HTR-8/SVneo (cell line): ENCODE results near the gene LRMDA.

Experiments used
- DNase-seq: peaks from one replicate; pipeline ENCODE4 v3.0.0; 2011; ENCODE audit warnings: low spot score, mixed read lengths; ENCODE audit not compliant: insufficient read length
- FAIRE-seq: peaks from 2 replicates; lab custom pipeline; 2011; peaks lifted over from hg19 to GRCh38; lab: Jason Lieb, UNC

Gene LRMDA

DNA sequence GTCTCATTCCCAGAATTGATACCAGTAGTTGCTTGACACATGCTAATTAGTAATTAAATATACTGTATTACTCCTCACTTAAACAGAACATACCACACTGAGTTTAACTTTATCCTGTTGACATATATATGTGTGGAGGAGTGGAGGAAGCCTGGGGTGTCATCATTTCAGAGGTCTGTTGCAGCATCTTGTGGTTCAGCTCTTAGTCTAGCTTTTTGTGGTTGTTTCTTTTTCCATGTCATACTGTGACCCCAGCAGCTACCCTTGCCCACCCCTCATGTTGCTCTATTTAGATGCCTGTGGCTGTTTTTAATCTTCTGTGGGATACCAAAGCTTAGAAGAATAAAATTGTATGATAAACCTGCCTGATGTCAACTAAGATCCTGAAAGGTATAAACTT lies 875.4 kb downstream of the LRMDA start:
- no peak for FAIRE-seq
- DNase-seq: no peak

DNA sequence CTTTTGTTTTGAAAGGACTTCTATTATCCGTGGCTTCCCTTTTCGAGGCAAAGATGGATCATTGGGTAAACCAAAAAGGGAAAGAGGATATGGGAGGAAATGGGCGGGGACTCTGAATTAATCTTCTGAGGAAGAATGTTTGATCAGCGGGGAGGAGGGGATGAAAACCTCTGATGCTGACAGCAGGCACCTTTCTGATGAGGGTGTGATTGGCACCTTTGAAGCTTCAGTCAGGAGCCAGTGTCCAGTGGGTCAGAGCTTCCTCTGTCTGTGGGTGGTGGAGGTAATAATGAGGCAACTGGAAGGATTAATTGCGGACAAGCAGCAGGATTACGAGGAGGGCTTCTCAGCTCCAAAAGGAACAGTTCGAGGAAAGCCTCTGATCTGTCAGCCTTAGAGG lies 877.6 kb downstream of the LRMDA start:
- DNase-seq (no peak), FAIRE-seq (no peak)

DNA sequence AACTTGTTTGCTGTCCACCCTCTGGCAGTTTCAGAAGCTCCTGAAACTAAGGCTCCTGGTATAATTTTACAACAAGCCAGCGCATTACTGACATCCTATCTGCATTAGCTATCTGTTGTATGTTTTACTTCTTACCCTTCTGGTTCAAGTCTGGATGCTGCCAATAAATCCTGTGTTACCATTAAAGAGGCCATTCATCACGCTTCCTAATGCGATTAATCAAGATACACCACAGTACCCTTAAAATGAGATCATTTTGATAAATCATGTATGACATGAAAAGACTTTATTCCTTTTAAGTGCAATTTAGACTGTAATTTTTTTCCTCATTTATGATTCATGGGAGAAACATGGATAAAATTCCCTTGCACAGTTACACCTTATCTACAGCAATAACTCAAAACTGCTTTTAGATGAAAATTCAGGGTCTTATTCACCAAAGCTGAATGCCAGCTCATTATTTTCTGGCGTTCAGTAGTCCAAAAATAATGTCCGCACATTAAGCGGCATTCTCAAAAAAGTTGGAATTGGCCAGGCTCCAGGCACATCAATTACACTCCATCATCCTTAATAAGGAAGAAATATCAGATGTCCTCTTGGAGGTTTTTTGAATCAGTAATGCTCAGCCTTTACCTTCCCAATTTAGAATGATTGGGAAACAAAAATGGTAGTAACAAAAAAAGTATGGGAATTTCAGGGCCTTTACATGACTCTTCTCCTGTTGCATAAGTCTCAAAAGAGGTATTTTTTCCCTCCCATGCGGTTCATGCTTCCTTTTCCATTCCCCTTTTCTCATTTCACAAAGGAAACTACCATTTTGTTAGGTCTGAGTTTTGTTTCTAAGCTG lies 878.5 kb downstream of the LRMDA start:
- no peak for DNase-seq
- no peak for FAIRE-seq

DNA sequence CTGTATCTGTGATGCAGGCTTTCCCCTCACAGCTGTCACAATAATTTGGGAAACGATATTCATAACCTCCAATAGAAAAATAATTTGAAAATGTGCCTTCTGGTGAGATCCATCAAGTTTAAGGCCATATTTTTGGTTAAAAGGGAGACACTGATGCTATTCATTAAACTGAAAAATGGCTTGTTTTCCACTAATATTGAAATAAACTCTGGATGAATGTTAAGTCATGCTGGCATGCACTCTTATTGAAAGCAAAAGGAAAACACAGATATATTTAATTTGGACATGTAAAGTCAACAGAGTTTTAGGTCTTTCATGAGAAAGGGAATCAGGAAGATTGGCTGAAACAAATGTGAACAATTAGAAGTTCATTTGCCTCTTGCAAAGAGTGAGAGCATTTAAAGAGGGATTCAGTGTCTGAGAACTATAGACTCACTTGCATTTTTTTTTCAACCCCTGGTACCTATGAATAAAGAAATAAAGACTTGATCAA lies 879.2 kb downstream of the LRMDA start:
- DNase-seq (no peak), FAIRE-seq (no peak)

DNA sequence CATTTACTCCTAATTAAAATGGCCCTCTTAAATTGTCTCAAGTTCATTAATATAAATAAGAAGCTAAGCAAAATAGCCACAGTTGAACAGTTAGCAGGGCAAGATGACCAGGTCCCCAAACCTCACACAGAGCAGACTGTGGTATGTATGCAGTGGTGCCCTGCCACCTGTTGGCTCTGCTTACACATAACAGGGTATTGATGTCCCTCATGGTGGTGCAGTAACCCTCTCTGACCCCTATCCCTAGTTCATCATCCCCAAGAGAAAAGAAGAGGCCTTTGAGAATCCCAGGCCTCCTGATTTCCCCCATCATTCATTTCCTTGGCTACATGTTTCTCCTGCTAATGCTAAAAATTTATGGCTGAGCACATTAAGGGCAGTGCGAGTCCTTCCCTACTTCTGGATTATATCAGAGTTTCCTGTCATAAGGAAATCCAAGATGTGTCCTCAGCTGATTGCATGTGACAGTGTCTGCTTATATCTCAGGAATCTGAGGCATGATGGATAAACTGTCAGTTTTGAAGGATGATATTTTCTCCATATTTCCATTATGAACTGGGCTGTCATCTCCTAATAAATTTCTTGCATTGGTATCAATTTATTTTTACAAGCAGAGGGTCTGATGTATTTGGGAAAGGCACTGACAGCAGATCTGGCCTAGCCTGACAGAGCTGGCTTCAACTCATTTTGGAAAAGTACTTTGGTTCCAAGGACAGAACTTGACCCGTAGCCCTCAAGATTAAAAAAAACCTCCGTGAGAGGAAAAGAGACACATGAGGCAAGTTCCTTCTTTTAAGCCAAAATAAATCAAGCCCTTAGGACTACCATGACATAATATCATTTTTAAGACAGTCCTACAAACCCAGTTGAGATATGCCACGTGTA lies 880.6 kb downstream of the LRMDA start:
- FAIRE-seq: peak; percentile 69
- DNase-seq: no peak

DNA sequence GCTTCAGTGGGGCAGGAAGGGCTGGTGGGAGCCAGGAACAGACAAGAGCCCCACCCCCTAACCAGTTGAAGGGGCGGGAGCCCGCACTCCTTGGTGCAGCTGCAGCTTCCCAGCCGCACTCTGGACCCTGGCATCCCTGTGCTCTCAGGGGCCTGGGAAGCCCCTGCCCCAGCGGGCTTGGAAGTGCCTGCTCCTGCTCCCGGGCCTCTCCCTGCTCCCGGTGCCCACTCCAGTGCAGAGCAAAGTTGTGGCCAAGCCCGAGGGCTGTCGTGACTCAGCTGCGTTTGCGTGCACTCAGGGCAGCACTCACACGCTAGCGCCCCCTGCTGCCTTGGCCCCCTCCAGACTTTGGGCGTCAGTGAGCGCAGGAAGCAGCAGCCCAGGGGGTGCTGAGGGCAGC lies 883.8 kb downstream of the LRMDA start:
- no peak for DNase-seq
- FAIRE-seq: no peak

DNA sequence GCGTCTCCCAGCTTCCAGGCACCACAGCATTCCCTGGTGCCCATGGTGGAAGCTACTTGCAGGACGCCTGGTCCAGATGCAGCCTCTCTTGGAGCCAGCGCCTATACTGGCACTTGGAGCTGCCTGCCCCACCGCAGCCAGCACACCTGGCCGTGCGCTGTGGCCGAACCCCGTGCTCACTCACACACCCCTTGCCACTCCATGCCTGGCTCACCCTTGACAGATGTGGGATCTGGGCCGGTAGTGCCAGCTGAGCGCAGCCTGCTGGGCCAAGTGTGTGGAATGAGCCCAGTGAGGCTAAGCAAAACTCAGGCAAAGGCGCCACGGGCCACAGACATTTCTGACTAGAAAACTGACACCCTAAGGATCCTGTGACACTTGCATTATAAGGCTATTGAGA lies 884.8 kb downstream of the LRMDA start:
- FAIRE-seq: no peak
- no peak for DNase-seq

DNA sequence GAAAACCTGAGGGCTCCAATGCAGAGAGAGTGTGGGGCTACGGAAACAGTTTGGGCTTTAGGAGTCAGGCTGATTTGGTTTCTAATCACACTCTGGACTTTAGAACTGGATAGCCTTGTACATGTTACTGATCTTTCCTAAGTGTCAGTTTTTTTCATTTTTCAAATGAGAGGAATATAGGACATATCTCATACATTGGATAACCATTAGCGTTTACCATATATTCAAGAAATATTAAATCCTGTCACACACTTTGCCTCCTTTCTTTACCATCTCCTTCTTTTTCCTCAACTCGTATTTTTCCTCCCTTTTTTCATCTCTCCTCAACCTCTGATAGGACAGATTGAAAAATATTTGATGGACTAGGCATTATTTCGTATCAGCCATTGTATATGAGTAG lies 885.7 kb downstream of the LRMDA start:
- FAIRE-seq (no peak), DNase-seq (no peak)

DNA sequence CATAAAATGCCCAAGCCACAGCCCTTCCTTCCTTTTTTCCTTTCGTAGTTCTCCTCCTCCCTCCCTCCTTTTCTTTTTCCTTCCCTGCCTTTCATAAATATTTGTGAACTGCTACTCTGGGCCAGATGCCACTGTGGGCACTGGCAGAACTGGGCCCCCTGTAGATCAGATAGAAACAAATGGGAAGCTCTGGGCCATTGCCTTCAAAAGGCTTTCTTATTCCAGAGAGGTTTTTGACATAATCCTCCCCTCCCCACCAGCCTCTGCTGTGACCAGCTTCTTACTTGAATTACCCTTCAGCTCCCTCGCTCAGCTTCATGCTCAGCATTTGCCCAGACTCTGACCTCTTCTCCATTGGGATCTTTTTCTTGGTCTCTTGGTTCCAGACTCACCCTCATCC lies 886.8 kb downstream of the LRMDA start:
- FAIRE-seq (no peak), DNase-seq (no peak)

DNA sequence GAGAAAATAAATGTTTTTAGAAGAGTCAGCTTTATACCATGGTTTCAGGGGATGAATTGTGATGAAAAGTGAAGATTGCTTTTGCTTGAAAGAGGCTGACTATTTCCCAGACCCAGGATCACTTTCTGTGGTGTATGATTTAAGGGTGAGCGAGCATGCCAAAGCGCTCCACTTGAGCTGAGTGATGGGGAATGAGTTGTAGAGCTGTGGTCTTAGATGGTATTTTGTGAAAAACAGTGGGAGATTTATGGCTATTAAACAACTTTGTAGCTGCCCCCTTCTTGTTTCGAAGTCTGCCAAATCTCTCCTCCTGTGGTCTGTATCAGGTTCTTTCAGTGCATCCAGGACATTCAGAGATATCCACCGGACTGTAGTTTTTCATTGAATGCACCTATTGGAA lies 888.2 kb downstream of the LRMDA start:
- DNase-seq: no peak
- FAIRE-seq: no peak

DNA sequence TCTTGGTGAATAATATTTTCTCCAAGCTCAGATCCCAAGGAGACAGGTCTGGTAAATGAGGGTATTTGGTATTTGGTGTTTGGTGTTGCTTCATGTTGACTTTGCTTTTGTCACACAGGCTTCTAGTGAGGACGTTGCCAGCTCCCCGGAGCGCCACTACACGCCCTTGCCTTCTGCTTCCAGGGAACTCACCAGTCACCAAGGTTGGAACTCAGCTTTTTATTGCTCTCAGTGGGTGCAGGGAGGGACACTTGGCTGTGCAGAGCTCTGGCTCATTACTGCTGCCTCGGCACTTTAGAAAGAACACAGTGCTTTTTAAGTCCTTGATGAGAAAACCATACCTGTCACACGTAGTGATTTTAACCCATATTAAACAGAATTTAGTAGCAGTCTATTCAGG lies 892.9 kb downstream of the LRMDA start:
- DNase-seq (no peak), FAIRE-seq (no peak)

DNA sequence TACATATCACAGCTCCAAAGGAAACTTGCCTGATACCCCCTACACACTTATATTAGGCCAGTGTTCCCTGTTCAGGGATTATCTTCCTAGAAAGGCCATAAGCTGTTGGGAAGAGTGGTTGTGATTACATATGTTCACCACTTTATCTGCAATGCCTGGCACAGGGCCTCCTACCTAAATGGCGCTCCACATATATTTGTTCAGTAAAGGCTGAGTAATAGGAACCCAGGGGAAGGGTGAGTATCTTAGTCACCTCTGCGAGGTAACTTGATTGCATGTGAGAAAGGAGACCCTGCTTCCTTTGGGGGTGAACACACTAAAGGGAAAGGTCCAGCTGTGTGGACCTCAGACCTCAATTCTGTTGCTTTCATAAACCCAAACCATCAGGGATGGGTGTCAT lies 896.0 kb downstream of the LRMDA start:
- no peak for DNase-seq
- FAIRE-seq: no peak

DNA sequence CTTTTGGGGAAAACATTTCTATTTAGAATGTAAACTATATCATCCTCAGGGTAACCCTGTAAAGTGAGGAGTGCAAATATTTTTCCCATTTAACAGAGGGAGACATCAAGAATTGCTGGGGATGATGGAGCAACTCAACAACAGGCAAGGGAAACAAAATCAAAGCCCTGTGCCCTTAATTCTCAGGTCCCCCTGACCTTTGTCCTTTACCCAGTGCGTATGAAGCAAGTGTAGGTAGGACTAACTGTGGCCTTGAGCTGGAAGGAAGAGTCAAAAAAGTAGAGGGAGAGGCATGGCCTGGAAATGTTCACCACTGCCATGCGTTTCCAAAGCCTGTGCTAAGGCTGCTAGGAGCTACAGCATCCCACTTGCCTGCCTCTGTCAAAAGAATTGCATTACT lies 896.9 kb downstream of the LRMDA start:
- DNase-seq (no peak), FAIRE-seq (no peak)

DNA sequence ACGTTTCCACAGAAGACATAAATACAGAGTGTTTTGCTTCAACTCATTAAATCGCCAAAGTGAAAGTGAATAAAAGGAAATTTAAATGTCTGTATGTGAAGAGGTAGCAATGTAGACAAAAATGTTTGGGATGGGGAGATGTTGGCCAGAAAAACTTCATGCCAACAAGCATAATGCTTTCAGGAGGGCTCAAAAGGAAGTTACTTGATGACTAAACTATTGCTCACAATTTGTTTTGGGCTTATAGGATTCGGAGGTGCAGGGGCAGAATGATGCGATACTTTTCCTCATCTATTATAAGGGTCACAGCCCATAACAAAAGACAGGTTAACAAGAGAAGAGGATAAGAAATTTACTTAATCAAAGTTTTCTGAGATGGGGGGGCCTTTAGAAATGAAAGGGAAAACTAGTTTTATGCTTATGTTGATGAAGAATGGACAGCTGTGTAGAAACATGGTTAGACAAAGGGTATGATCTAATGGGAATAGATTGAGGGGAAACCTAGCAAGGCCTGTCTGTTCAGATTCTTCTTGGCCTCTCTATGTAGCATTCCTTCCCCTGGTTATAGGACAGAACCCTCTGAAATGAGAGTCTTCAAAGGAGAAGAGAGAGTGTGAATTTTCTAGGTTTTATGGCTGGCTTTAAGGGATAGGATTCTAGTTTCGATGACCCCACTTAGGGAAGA lies 898.6 kb downstream of the LRMDA start:
- FAIRE-seq (no peak), DNase-seq (no peak)

DNA sequence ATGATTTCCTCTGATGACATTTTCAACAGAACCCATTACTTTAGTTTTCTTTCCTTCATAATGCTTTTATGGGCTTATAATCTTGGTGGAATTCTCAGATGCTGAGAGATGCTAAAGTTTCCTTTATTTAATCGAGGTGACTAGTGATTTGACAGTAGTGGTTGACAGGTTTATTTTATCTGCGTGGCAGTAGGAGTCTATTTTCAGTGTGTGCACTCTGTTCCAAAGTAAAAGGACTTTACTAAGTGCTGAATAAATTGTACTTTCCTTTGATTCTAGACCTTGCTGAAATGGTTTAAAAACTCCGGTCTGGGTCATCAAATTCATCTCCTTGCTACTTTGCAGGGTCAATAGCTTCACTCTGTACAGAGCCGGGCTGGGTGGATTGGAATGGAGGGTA lies 900.3 kb downstream of the LRMDA start:
- FAIRE-seq (no peak), DNase-seq (no peak)

DNA sequence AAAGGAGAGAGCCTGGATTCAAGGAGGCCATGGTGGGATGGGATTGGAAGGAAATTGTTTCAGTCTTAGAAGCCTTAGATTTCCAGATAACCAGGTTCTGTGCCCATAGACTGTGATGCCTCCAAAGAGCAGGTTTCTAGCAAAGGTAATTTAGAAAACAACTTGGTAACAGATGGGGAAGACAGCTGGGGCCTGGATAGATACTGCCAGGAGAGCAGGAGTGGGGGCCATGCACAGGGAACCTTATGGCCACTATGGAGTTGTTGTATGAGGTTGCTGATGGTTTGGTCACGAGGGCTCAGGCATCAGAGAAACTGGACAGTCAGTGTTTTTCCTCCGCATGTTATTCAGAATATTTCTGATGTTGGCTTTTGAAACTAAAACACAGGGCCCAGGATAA lies 901.9 kb downstream of the LRMDA start:
- FAIRE-seq: no peak

DNA sequence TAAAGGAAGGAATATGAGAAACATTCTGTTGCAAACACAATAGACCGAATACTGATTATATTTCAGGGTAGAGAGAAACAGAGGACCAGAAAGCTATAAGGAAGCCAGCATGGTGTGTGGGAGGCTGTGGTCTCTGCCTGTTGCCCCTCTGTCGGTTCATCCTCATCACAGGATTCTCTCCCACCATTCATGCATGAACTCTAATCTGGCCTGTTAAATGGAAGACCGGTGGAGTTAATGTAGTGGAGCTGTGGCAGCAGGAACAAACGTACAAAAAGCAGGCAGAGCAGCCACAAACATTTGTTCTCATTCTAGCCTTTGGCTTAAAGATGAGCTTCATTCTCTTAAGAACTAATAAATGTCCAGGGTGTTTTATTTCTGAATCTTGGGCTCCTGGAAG lies 902.4 kb downstream of the LRMDA start:
- DNase-seq (no peak), FAIRE-seq (no peak)

More for the DNA sequence above, 901.9 kb downstream of the LRMDA start:
- no peak for DNase-seq

DNA sequence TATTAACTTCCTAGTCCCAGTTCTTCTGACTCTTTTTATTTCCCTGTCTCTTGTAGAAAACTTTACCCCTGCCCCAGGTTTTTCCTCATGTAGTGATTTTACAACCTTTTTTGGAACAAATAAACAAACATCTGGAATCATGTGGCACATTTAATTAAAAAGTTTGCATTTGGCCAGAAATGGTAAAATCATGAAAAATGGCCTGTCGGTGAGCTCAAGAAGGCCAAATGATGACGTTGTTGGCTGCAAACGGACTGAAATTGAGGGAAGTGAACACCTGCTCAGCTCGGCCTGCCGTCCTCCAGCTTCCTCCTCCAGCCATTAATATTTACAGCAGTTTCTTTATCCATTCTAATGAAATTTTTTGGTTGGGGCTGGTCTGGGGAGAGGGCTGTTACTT lies 902.8 kb downstream of the LRMDA start:
- no peak for FAIRE-seq

DNA sequence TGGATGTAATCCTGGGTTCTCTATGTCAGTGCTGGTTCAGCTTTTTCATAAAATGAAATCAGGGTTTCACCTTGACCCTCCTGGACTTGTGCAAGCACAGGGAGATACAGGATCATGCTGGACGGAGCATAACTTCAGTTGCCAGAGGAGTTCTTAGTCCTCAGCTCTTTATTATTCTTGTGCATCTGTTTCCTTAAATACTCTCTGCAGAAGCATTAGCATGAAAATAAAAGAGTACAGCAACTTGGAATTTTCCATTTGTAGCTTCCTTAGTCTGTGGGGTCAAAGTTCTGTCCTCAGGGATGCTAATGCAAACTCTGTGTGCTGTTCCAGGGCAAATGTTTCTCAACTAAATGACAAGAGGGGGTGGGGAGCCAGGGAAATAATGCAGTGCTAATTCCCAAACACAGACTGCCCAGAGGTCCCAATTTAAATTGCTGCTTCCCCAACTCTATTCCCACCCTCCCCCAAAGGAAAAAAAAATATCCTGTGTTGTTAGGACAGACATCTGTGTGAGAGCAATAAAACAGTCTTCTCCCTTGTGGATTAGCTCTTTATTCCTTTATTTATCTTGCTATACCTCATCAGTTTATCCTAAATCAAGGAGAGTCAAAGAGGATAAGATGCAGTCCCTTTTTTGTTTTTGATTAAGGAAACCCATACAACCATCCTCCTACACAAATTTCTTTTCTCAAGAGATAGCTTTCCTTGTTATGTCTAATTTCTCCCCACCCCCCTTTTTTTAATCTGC lies 905.0 kb downstream of the LRMDA start:
- no peak for DNase-seq
- no peak for FAIRE-seq

More for the DNA sequence above, 902.8 kb downstream of the LRMDA start:
- no peak for DNase-seq

DNA sequence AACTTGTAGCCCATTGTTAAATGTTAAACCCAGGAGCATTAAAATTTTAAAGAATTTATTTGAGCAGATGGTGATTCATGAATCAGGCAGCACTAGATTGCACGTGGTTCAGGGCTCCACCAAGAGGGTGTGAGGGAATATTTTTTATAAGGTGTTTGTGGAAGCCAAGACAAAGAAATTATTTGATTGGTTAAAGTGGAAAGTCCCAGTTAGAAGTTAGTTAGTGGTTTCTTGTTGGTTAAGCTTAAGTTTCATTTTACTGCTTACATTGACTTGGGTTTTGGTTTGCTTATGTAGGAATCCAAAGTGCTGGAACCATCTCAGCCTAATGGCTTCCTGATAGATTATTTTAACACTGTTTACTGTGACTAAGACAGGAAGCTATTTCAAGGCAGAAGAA lies 906.2 kb downstream of the LRMDA start:
- no peak for FAIRE-seq
- no peak for DNase-seq
